GM12872 (cell line): ENCODE results near the gene SSU72.

Source experiments
- CTCF ChIP-seq: IDR thresholded peaks from 3 replicates; pipeline ENCODE4 v1.5.1; 2011; ENCODE audit warnings: low read depth, mild to moderate bottlenecking, low read length, moderate library complexity; ENCODE audit not compliant: insufficient read depth

Gene SSU72

GRCh38 chr1:1551524-1552262 lies 23.0 kb downstream of the SSU72 start:
- no peak for TF ChIP-seq CTCF

- peak; percentile 41; the same call in 2 of the 3 replicates for TF ChIP-seq CTCF
These were observed 23.9 kb downstream of the SSU72 start for GRCh38 chr1:1550591-1551432.

GRCh38 chr1:1550087-1550486 lies 24.6 kb downstream of the SSU72 start:
- TF ChIP-seq CTCF, result no peak

GRCh38 chr1:1548591-1548990 lies 26.1 kb downstream of the SSU72 start:
- TF ChIP-seq CTCF, result no peak

GRCh38 chr1:1547476-1547875 lies 27.2 kb downstream of the SSU72 start:
- no peak for TF ChIP-seq CTCF

GRCh38 chr1:1547011-1547410 lies 27.7 kb downstream of the SSU72 start:
- TF ChIP-seq CTCF, result no peak

GRCh38 chr1:1545946-1546737 lies 28.5 kb downstream of the SSU72 start:
- TF ChIP-seq CTCF, result no peak
